Right lobe of liver (tissue), 6 donors: ENCODE measurements around the gene FBXO2. TPM values are rescaled to one million over a fixed set of nuclear protein-coding genes. Genes with fewer than 3 reads are reported as not detected.

Experiments
- ATAC-seq, 4 donors: fragments of 200-7000 bp; cut with Tn5 transposase; one replicate each; pipeline ENCODE4 v1.9.1; 2020; ENCODE audit warnings: mild to moderate bottlenecking in 4 of 4, moderate library complexity in 4 of 4
- DNase-seq, 3 donors: peaks; one replicate each; pipeline ENCODE4 v3.0.0-alpha.2; 2020
- H3K27ac ChIP-seq, 3 donors: fragments of 200-600 bp; one replicate each; pipeline ENCODE4 v1.8.0; 2022
- H3K27me3 ChIP-seq, 2 donors: fragments of 200-600 bp; one replicate each; pipeline ENCODE4 v1.8.0; 2022
- H3K36me3 ChIP-seq, 4 donors: fragments of 200-600 bp; sonication (generic) in 1 of 4; one replicate each; pipeline versions ENCODE4 v1.5.1 to v1.8.0; 2017 to 2022; ENCODE audit warnings: control low read depth in 1 of 4
- H3K4me1 ChIP-seq, 4 donors: fragments of 200-600 bp; sonication (generic) in 1 of 4; one replicate each; pipeline versions ENCODE4 v1.5.1 to v1.8.0; 2017 to 2022; ENCODE audit warnings: control low read depth in 1 of 4
- H3K4me3 ChIP-seq, 3 donors: fragments of 200-600 bp; one replicate each; pipeline ENCODE4 v1.8.0; 2022
- H3K9me3 ChIP-seq, 4 donors: fragments of 200-600 bp; sonication (generic) in 1 of 4; one replicate each; pipeline versions ENCODE4 v1.5.1 to v1.8.0; 2017 to 2022; ENCODE audit warnings: control low read depth in 1 of 4
- POLR2A ChIP-seq: fragments of 450-650 bp; IDR thresholded peaks from one replicate; pipeline ENCODE4 v1.6.1; 2017; ENCODE audit warnings: antibody characterized with exemption, mild to moderate bottlenecking
- WGBS: methylation state at CpG from one replicate; pipeline ENCODE4 v1.1.6; 2018; ENCODE audit warnings: low coverage, low lambda C conversion rate; ENCODE audit not compliant: insufficient coverage; ENCODE audit errors: missing lambda C conversion rate; 5-methylcytosine and 5-hydroxymethylcytosine counted together
- intact Hi-C, 2 donors: fragments of 100-400 bp; cut with DNase I; formaldehyde crosslinking; loops; one replicate each; pipeline versions ENCODE4 v1.11.2 to v1.14.1; 2022
- total RNA-seq, 6 experiments: library from RNA; depleted of rRNA in 2 of 6; stranded (reverse); fragments of >200 nt in 2 of 6; fragmentation: NEBNext Ultra II Directional in 3 of 6; extraction: Animal tissue kit (Norgen Biotek cat#: 25700) in 3 of 6; gene quantifications; one replicate each; pipeline versions ENCODE4 v1.1.0 to v1.2.4, GENCODE V29; 2016 to 2023
- TF ChIP-seq, protein P1 (sequence below), 4 donors: fragments of 200-600 bp in 3 of 4; fragments of 450-650 bp in 1 of 4; IDR thresholded peaks; one replicate each; pipeline versions ENCODE4 v1.5.1 to v1.8.0; 2016 to 2022; ENCODE audit warnings: antibody characterized with exemption in 4 of 4, mild to moderate bottlenecking in 2 of 4
- donor health status: DM: no; HTN: yes; CAD: no.
- donor health status: DM: no; HTN: no; CAD: no.
- donor health status: DM: no; HTN: no; CAD: no.
- donor health status: DM: no; HTN: yes; CAD: no.
- donor health status: DM: no; HTN: yes; CAD: no.

FBXO2 gene
- total RNA-seq, 6 experiments from 2014 or later = 6.6 to 23.7 (median 16.0) TPM

DNA sequence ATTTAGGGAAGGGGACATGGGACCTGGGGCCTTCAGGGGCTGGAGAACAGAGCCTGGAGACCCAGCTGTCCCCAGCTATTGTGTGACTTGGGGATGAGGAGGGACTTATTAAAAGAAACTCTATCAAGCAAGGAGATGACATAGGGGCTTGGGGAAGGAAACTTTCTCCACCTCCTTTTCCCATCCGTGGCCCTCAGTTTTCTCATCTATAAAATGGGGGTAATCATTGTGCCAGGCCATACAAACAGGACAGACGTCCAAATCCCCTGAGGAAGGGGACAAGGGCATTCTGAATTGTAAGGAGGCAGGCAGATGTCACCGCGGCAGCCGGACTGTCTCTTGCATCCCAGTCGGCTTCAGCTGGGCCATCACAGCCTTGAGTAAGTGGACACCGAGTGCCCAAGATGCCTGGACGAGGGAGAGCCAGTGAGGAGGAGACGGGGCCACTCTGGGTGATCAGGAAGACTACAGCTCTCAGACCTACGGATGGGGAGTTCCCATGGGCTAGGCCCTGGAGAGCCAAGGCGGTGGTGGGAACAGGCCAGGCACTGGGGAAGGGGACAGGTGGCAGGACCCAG, 1.9 kb downstream of the FBXO2 start:
- 50% methylated on average over 1 of the region's 11 CpGs for WGBS
- Histone ChIP-seq H3K9me3 (no peaks in the 10 kb centered on the region), H3K27me3 (no peaks in the 10 kb centered on the region), H3K36me3 (no peaks in the 10 kb centered on the region), H3K4me1 (peaks cover 0 to 24% (median 5%) of the 10 kb centered on the region in 4 donors), H3K27ac (no peak overlapping the region), H3K4me3 (no peak overlapping the region)
- ATAC-seq = no peak
- intact Hi-C loops = loop anchor here (5.0 kb wide), 2 partner anchors 60 to 70 kb away; no protein-coding TSS in a partner anchor
- TF ChIP-seq POLR2A = no peak
- TF ChIP-seq, protein P1, sequence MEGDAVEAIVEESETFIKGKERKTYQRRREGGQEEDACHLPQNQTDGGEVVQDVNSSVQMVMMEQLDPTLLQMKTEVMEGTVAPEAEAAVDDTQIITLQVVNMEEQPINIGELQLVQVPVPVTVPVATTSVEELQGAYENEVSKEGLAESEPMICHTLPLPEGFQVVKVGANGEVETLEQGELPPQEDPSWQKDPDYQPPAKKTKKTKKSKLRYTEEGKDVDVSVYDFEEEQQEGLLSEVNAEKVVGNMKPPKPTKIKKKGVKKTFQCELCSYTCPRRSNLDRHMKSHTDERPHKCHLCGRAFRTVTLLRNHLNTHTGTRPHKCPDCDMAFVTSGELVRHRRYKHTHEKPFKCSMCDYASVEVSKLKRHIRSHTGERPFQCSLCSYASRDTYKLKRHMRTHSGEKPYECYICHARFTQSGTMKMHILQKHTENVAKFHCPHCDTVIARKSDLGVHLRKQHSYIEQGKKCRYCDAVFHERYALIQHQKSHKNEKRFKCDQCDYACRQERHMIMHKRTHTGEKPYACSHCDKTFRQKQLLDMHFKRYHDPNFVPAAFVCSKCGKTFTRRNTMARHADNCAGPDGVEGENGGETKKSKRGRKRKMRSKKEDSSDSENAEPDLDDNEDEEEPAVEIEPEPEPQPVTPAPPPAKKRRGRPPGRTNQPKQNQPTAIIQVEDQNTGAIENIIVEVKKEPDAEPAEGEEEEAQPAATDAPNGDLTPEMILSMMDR (IDR thresholded peaks at IDR 0.05) = no peak
- no peak for DNase-seq

GRCh38 chr1:11651017-11651416, 3.2 kb downstream of the FBXO2 start:
- no peak for DNase-seq
- no peak overlapping the region for H3K27ac ChIP-seq

DNA sequence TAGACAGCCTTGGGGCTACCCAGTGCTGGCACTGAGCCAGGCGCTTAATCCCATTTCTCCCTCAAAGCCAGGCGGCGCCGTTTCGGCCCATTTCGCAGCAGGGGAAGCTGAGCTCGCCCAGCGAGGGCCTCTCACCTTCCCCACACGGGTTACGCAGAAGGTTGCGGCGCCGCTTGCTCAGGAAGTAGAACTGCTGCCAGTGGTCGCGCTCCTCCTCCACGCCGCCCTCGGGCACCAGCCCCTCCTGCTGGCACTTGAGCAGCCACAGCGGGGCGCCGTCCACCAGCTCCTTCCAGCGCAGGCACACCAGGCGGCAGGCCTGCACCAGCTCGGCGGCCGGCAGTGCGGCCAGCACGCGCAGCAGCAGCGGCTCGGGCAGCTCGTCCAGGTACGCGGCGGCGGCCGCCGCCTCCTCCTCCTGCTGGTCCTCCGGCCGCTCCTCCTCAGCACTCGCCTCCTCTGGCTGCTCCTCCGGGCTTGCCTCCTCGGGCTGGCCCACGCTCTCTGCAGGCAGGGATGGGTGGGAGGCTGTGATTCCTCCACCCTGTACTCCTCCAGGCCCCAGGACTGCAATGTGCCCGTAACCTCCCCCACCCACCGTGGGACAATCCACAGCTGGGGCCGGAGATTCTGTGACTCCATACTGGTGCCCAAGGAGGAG, 3.8 kb downstream of the FBXO2 start:
- H3K4me3 ChIP-seq = peak overlapping the region; percentile 3 to 52 (median 40)
- H3K4me1 ChIP-seq = peaks cover 0 to 22% (median 5%) of the 10 kb centered on the region in 4 donors
- intact Hi-C loops = loop anchor here (5.0 kb wide), 2 partner anchors 62 to 72 kb away; no protein-coding TSS in a partner anchor
- TF ChIP-seq, protein P1 (IDR thresholded peaks at IDR 0.05) = peak; percentile 91 to 95 (median 92)
- TF ChIP-seq POLR2A = peak; percentile 42
- H3K27ac ChIP-seq = peak overlapping the region; percentile 31 to 66 (median 61)
- WGBS = 0% methylated on average over 3 of the region's 47 CpGs
- no peaks in the 10 kb centered on the region for H3K27me3 ChIP-seq
- no peaks in the 10 kb centered on the region for H3K9me3 ChIP-seq
- DNase-seq = peak; percentile 93 to 94 (median 93)
- peak; percentile 72 to 85 (median 80) for ATAC-seq
- H3K36me3 ChIP-seq = no peaks in the 10 kb centered on the region

More at GRCh38 chr1:11651017-11651416, 3.2 kb downstream of the FBXO2 start:
- H3K4me1 ChIP-seq = peaks cover 0 to 24% (median 5%) of the 10 kb centered on the region in 4 donors
- TF ChIP-seq POLR2A = no peak
- TF ChIP-seq, protein P1 (IDR thresholded peaks at IDR 0.05) = no peak
- intact Hi-C loops = loop anchor here (5.0 kb wide), 2 partner anchors 61 to 71 kb away; no protein-coding TSS in a partner anchor
- H3K4me3 ChIP-seq = no peak overlapping the region
- H3K9me3 ChIP-seq = no peaks in the 10 kb centered on the region
- WGBS = 62% methylated on average over 4 of the region's 4 CpGs
- no peaks in the 10 kb centered on the region for H3K27me3 ChIP-seq
- no peaks in the 10 kb centered on the region for H3K36me3 ChIP-seq
- no peak for ATAC-seq

GRCh38 chr1:11649624-11650330, 4.5 kb downstream of the FBXO2 start:
- Histone ChIP-seq H3K9me3 (no peaks in the 10 kb centered on the region), H3K27me3 (no peaks in the 10 kb centered on the region), H3K4me1 (peaks cover 0 to 17% (median 5%) of the 10 kb centered on the region in 4 donors), H3K36me3 (no peaks in the 10 kb centered on the region), H3K4me3 (peak overlapping the region; percentile 18 to 52 (median 40)), H3K27ac (peak overlapping the region; percentile 44 to 66 (median 61))
- TF ChIP-seq POLR2A = no peak
- TF ChIP-seq, protein P1 (IDR thresholded peaks at IDR 0.05) = no peak
- ATAC-seq (peak; percentile 64 to 70 (median 68)), DNase-seq (peak; percentile 83 to 92 (median 86))
- intact Hi-C loops = loop anchor here (5.0 to 10.0 kb wide), 3 partner anchors 63 to 405 kb away; no protein-coding TSS in a partner anchor
- 7% methylated on average over 15 of the region's 21 CpGs for WGBS
